Ovary (tissue), 3 donors: ENCODE measurements around the gene MB.

Experiments used
- CTCF ChIP-seq, 3 donors: fragments of 450-650 bp in 2 of 3; fragments of 200-600 bp in 1 of 3; IDR thresholded peaks; one replicate each; pipeline versions ENCODE4 v1.5.1 to v1.8.0; 2016 to 2022; ENCODE audit warnings: antibody characterized with exemption in 3 of 3, mild to moderate bottlenecking in 1 of 3
- POLR2A ChIP-seq: fragments of 450-650 bp; IDR thresholded peaks from one replicate; pipeline ENCODE4 v1.6.1; 2017; ENCODE audit warnings: antibody characterized with exemption, mild to moderate bottlenecking, moderate library complexity
- donor health status: DM: no; HTN: no; CAD: no.

GRCh38 chr22:35598396-35598710 lies 18.8 kb downstream of the MB start:
- TF ChIP-seq CTCF (IDR thresholded peaks at IDR 0.05) (no peak), POLR2A (no peak)
